Measurements from ENCODE around the gene LZTR1. TPM values are rescaled to one million over a fixed set of nuclear protein-coding genes. Genes with fewer than 3 reads are reported as not detected.
"Not testable (repeated sequence)": the region's sequence is repeated elsewhere in the genome, so short reads cannot be mapped to it uniquely, and the experiment has no call there.

LZTR1 gene
- total and polyA plus RNA-seq, 2 experiments from 2014 or later = 29.7 to 80.1 TPM

GRCh38 chr22:21047730-21048129 lies 65.6 kb downstream of the LZTR1 start:
- Histone ChIP-seq H3F3A (ENCODE audit: insufficient read depth) (peaks cover under 1% of the 10 kb centered on the region; the same call in 1 of the 2 replicates), H3K9me2 (ENCODE audit: insufficient read depth) (no peaks in the 10 kb centered on the region), H3K4me2 (ENCODE audit: unreplicated experiment) (no peak overlapping the region), H3K4me1 (ENCODE audit: insufficient read depth) (peaks cover 29% of the 10 kb centered on the region), H3K27me3 (replicated peaks; ENCODE audit: insufficient read depth) (no peaks in the 10 kb centered on the region), H3K27ac (no peak overlapping the region), H3K79me2 (ENCODE audit: insufficient read depth) (no peaks in the 10 kb centered on the region), H3K9me3 (ENCODE audit: low read depth) (no peaks in the 10 kb centered on the region), H3K36me3 (ENCODE audit: low read depth) (no peaks in the 10 kb centered on the region), H3K4me3 (no peak overlapping the region), H4K20me1 (ENCODE audit: insufficient read depth) (no peaks in the 10 kb centered on the region), H2AFZ (no peak overlapping the region), H3K9ac (no peak overlapping the region)
- WGBS, 2 experiments (ENCODE audit: low coverage in 1 of 2, low lambda C conversion rate in 2 of 2, missing lambda C conversion rate in 2 of 2) = 90 to 95% methylated on average over 7 of the region's 7 CpGs
- DNase-seq = no peak
- in situ Hi-C loops (cut with MboI) = no loop called here
- TF ChIP-seq EZH2 (IDR thresholded peaks at IDR 0.05; ENCODE audit: insufficient read depth, poor library complexity, severe bottlenecking) (no peak), EZH2phosphoT487 (IDR thresholded peaks at IDR 0.05; ENCODE audit: insufficient read depth, low read depth) (no peak)

GRCh38 chr22:21048448-21048847 lies 66.4 kb downstream of the LZTR1 start:
- H4K20me1 ChIP-seq (ENCODE audit: insufficient read depth); H3K27me3 ChIP-seq (replicated peaks; ENCODE audit: insufficient read depth); in situ Hi-C loops (cut with MboI); H3K4me3 ChIP-seq; H3K9ac ChIP-seq; H3K79me2 ChIP-seq (ENCODE audit: insufficient read depth); H3F3A ChIP-seq (ENCODE audit: insufficient read depth); H3K9me3 ChIP-seq (ENCODE audit: low read depth); H3K4me2 ChIP-seq (ENCODE audit: unreplicated experiment); H3K9me2 ChIP-seq (ENCODE audit: insufficient read depth); DNase-seq; H3K36me3 ChIP-seq (ENCODE audit: low read depth); H2AFZ ChIP-seq; H3K27ac ChIP-seq: not testable (repeated sequence)
- 54 to 67% methylated on average over 5 of the region's 5 CpGs for WGBS, 2 experiments (ENCODE audit: low coverage in 1 of 2, low lambda C conversion rate in 2 of 2, missing lambda C conversion rate in 2 of 2)
- H3K4me1 ChIP-seq (ENCODE audit: insufficient read depth) = peaks cover 25% of the 10 kb centered on the region

MicroRNAs within 50 kb of the gene (microRNA counts, 767-probe panel; counts per million panel counts)
- microRNA hsa-miR-649 = 447 counts per million, percentile 86 among the panel's probes with 10 or more counts

Small RNA genes lying within 50 kb of the gene (microRNA-seq; reads per million reads assigned to microRNA genes)
- gene MIR649 (ENCODE audit: borderline number of aligned reads) = not detected

Small RNA genes lying within 50 kb of the gene (small RNA-seq; reads per million reads assigned to genes)
- gene MIR649 (ENCODE audit: low read depth, low replicate concordance) = not detected

Other genes starting within 250 kb of the LZTR1 start
- gene SERPIND1, start 208.2 kb upstream of the LZTR1 start, total RNA-seq (2014; rRNA removed; shearing (Covaris generic)) = not detected in 2 replicates
- 0.13 and 0.26 TPM in 2 replicates for gene SERPIND1, start 208.2 kb upstream of the LZTR1 start, polyA plus RNA-seq (2016; fragmentation: Nextera tagmentation; extraction: Ambion mirVana)
- gene PI4KA, start 123.5 kb upstream of the LZTR1 start, total RNA-seq (2014; rRNA removed; shearing (Covaris generic)) = 31.1 and 36.5 TPM in 2 replicates
- 29.7 and 34.5 TPM in 2 replicates for gene PI4KA, start 123.5 kb upstream of the LZTR1 start, polyA plus RNA-seq (2016; fragmentation: Nextera tagmentation; extraction: Ambion mirVana)
- 10.4 and 13.8 TPM in 2 replicates for gene SNAP29, start 123.3 kb upstream of the LZTR1 start, total RNA-seq (2014; rRNA removed; shearing (Covaris generic))
- gene SNAP29, start 123.3 kb upstream of the LZTR1 start, polyA plus RNA-seq (2016; fragmentation: Nextera tagmentation; extraction: Ambion mirVana) = 35.8 and 40.9 TPM in 2 replicates
- 39.8 and 42.5 TPM in 2 replicates for gene CRKL, start 64.9 kb upstream of the LZTR1 start, total RNA-seq (2014; rRNA removed; shearing (Covaris generic))
- gene CRKL, start 64.9 kb upstream of the LZTR1 start, polyA plus RNA-seq (2016; fragmentation: Nextera tagmentation; extraction: Ambion mirVana) = 26.7 and 27.1 TPM in 2 replicates
- gene AIFM3, start 15.0 kb upstream of the LZTR1 start, total RNA-seq (2014; rRNA removed; shearing (Covaris generic)) = 0.65 TPM in 1 of 2 replicates, not detected in the other
- gene AIFM3, start 15.0 kb upstream of the LZTR1 start, polyA plus RNA-seq (2016; fragmentation: Nextera tagmentation; extraction: Ambion mirVana) = 0.16 TPM in 1 of 2 replicates, not detected in the other
- gene THAP7, start 19.8 kb downstream of the LZTR1 start, total RNA-seq (2014; rRNA removed; shearing (Covaris generic)) = 19.5 and 27.5 TPM in 2 replicates
- gene THAP7, start 19.8 kb downstream of the LZTR1 start, polyA plus RNA-seq (2016; fragmentation: Nextera tagmentation; extraction: Ambion mirVana) = 32.5 and 34.0 TPM in 2 replicates
- 1.6 TPM in 2 replicates for gene P2RX6, start 32.9 kb downstream of the LZTR1 start, total RNA-seq (2014; rRNA removed; shearing (Covaris generic))
- gene P2RX6, start 32.9 kb downstream of the LZTR1 start, polyA plus RNA-seq (2016; fragmentation: Nextera tagmentation; extraction: Ambion mirVana) = 2.2 and 2.4 TPM in 2 replicates
- not detected in 2 replicates for gene SLC7A4, start 50.3 kb downstream of the LZTR1 start, total RNA-seq (2014; rRNA removed; shearing (Covaris generic))
- gene SLC7A4, start 50.3 kb downstream of the LZTR1 start, polyA plus RNA-seq (2016; fragmentation: Nextera tagmentation; extraction: Ambion mirVana) = 0.13 TPM in 1 of 2 replicates, not detected in the other
- under 0.01 TPM in 1 of 2 replicates, not detected in the other for gene LRRC74B, start 63.6 kb downstream of the LZTR1 start, total RNA-seq (2014; rRNA removed; shearing (Covaris generic))
- not detected in 2 replicates for gene LRRC74B, start 63.6 kb downstream of the LZTR1 start, polyA plus RNA-seq (2016; fragmentation: Nextera tagmentation; extraction: Ambion mirVana)

All from GM23248 (cell line).